Neural cell (in vitro differentiated cells): Measurements from ENCODE around the gene HSD17B4. TPM values are rescaled to one million over a fixed set of nuclear protein-coding genes. Genes with fewer than 3 reads are reported as not detected.
"Not testable (repeated sequence)": the region's sequence is repeated elsewhere in the genome, so short reads cannot be mapped to it uniquely, and the experiment has no call there.

ENCODE experiments used
- H2AFZ ChIP-seq: fragments of 200-600, 300-800 bp; sonication (generic), shearing (Covaris generic); 2 replicates; pipeline ENCODE4 v1.6.0; 2014; ENCODE audit warnings: low read depth, mild to moderate bottlenecking, antibody characterized with exemption, low read length, moderate library complexity
- H3F3A ChIP-seq: fragments of 200-600 bp; shearing (Covaris generic); 2 replicates; pipeline ENCODE4 v1.6.1; 2016; ENCODE audit warnings: mild to moderate bottlenecking, moderate library complexity, mixed read lengths, antibody characterized with exemption, low read length; ENCODE audit not compliant: insufficient read depth, poor library complexity, severe bottlenecking
- H3K27ac ChIP-seq: fragments of 200-600, 300-800 bp; sonication (generic), shearing (Covaris generic); 2 replicates; pipeline ENCODE4 v1.5.1; 2014; ENCODE audit warnings: mild to moderate bottlenecking, low read length, moderate library complexity
- H3K27me3 ChIP-seq: fragments of 300-800, 200-600 bp; sonication (generic), shearing (Covaris generic); 2 replicates; pipeline ENCODE4 v1.6.0; 2014; ENCODE audit warnings: mild to moderate bottlenecking, low read depth, low read length, moderate library complexity; ENCODE audit not compliant: insufficient read depth
- H3K36me3 ChIP-seq: fragments of 300-800, 200-600 bp; sonication (generic), shearing (Covaris generic); 2 replicates; pipeline ENCODE4 v1.5.1; 2014; ENCODE audit warnings: mild to moderate bottlenecking, antibody characterized with exemption, low read length, moderate library complexity; ENCODE audit not compliant: insufficient read depth
- H3K4me2 ChIP-seq: fragments of 300-800, 200-600 bp; sonication (generic), shearing (Covaris generic); 2 replicates; pipeline ENCODE4 v1.6.0; 2014; ENCODE audit warnings: mild to moderate bottlenecking, low read length
- H3K4me3 ChIP-seq: fragments of 300-800, 200-600 bp; sonication (generic), shearing (Covaris generic); 2 replicates; pipeline ENCODE4 v1.5.1; 2014; ENCODE audit warnings: mild to moderate bottlenecking, low read length, moderate library complexity
- H3K79me2 ChIP-seq: fragments of 200-600 bp; shearing (Covaris generic); replicated peaks from 2 replicates; pipeline ENCODE4 v1.6.0; 2014; ENCODE audit warnings: mild to moderate bottlenecking, low read length, moderate library complexity; ENCODE audit not compliant: insufficient read depth
- H3K9ac ChIP-seq: fragments of 300-800, 200-600 bp; sonication (generic), shearing (Covaris generic); 2 replicates; pipeline ENCODE4 v1.6.1; 2016; ENCODE audit warnings: mild to moderate bottlenecking, low read length, mixed read lengths
- H3K9me2 ChIP-seq: fragments of 200-600 bp; shearing (Covaris generic); 2 replicates; pipeline ENCODE4 v1.6.1; 2016; ENCODE audit warnings: mild to moderate bottlenecking, low read length, mixed read lengths; ENCODE audit not compliant: insufficient read depth
- H3K9me3 ChIP-seq: fragments of 200-600, 300-800 bp; sonication (generic), shearing (Covaris generic); 2 replicates; pipeline ENCODE4 v1.6.1; 2016; ENCODE audit warnings: mild to moderate bottlenecking, mixed run types, low read length, moderate library complexity, mixed read lengths
- H4K20me1 ChIP-seq: fragments of 200-600 bp; shearing (Covaris generic); 2 replicates; pipeline ENCODE4 v1.6.1; 2016; ENCODE audit warnings: mild to moderate bottlenecking, mixed run types; ENCODE audit not compliant: insufficient read depth
- CTCF ChIP-seq: fragments of 450-650 bp; IDR thresholded peaks from 2 replicates; pipeline ENCODE4 v1.5.1; 2014; ENCODE audit warnings: antibody characterized with exemption, mild to moderate bottlenecking, moderate library complexity; ENCODE audit not compliant: poor library complexity, severe bottlenecking
- EP300 ChIP-seq: fragments of 450-650 bp; conservative IDR thresholded peaks from 2 replicates; pipeline ENCODE4 v1.6.1; 2014; ENCODE audit warnings: antibody characterized with exemption, mild to moderate bottlenecking, moderate library complexity; ENCODE audit not compliant: poor library complexity, severe bottlenecking
- EZH2 ChIP-seq: fragments of 200-600, 300-800 bp; shearing (Covaris generic), sonication (generic); IDR thresholded peaks from 2 replicates; pipeline ENCODE4 v1.6.1; 2014; ENCODE audit warnings: antibody characterized with exemption, low read length, borderline replicate concordance, mild to moderate bottlenecking; ENCODE audit not compliant: insufficient read depth, poor library complexity, severe bottlenecking
- MXI1 ChIP-seq: fragments of 450-650 bp; conservative IDR thresholded peaks from 2 replicates; pipeline ENCODE4 v1.6.1; 2014; ENCODE audit warnings: antibody characterized with exemption, mild to moderate bottlenecking; ENCODE audit not compliant: poor library complexity, severe bottlenecking
- POLR2AphosphoS5 ChIP-seq: IDR thresholded peaks from 2 replicates; pipeline ENCODE4 v1.6.1; 2012
- RAD21 ChIP-seq: fragments of 450-650 bp; conservative IDR thresholded peaks from 2 replicates; pipeline ENCODE4 v1.6.1; 2014; ENCODE audit warnings: antibody characterized with exemption, mild to moderate bottlenecking, moderate library complexity
- REST ChIP-seq: IDR thresholded peaks from 2 replicates; pipeline ENCODE4 v1.6.1; 2012; ENCODE audit warnings: borderline replicate concordance
- SMC3 ChIP-seq: fragments of 450-650 bp; conservative IDR thresholded peaks from 2 replicates; pipeline ENCODE4 v1.6.1; 2014; ENCODE audit warnings: antibody characterized with exemption, mild to moderate bottlenecking, moderate library complexity; ENCODE audit not compliant: poor library complexity
- TAF1 ChIP-seq: IDR thresholded peaks from 2 replicates; pipeline ENCODE4 v1.6.1; 2012; ENCODE audit warnings: low read depth
- polyA plus RNA-seq: library from polyadenylated mRNA; depleted of rRNA; stranded (reverse); fragments of >200 nt; gene quantifications from 2 replicates; pipeline ENCODE4 v1.2.3, GENCODE V29; 2014

The HSD17B4 gene
- polyA plus RNA-seq, 1 donor from 2014 or later: 244 TPM

GRCh38 chr5:119428574-119428973, 23.7 kb upstream of the HSD17B4 start:
- H3K27me3 ChIP-seq, H3K4me2 ChIP-seq, H3K9ac ChIP-seq: not testable (repeated sequence)

GRCh38 chr5:119432674-119433237, 19.5 kb upstream of the HSD17B4 start:
- H3K9ac ChIP-seq, H3K79me2 ChIP-seq, H3K4me3 ChIP-seq, H3K27me3 ChIP-seq, H4K20me1 ChIP-seq, H3K9me2 ChIP-seq, H3K9me3 ChIP-seq, H2AFZ ChIP-seq, H3K36me3 ChIP-seq, H3F3A ChIP-seq, H3K27ac ChIP-seq, H3K4me2 ChIP-seq: not testable (repeated sequence)

More at GRCh38 chr5:119428574-119428973, 23.7 kb upstream of the HSD17B4 start:
- not testable (repeated sequence) for H3K9me3 ChIP-seq, H2AFZ ChIP-seq, H3K4me3 ChIP-seq, H3F3A ChIP-seq, H4K20me1 ChIP-seq, H3K79me2 ChIP-seq, H3K9me2 ChIP-seq, H3K27ac ChIP-seq, H3K36me3 ChIP-seq

GRCh38 chr5:119435436-119436132, 16.7 kb upstream of the HSD17B4 start:
- Histone ChIP-seq H3K9me2 (no peaks in the 10 kb centered on the region), H4K20me1 (no peaks in the 10 kb centered on the region), H3K9me3 (no peaks in the 10 kb centered on the region), H2AFZ (no peak overlapping the region), H3F3A (no peaks in the 10 kb centered on the region), H3K4me2 (no peak overlapping the region), H3K79me2 (no peaks in the 10 kb centered on the region), H3K4me3 (no peak overlapping the region), H3K27me3 (no peaks in the 10 kb centered on the region), H3K27ac (no peak overlapping the region), H3K9ac (no peak overlapping the region), H3K36me3 (no peaks in the 10 kb centered on the region)
- no peak for TF ChIP-seq EP300
- no peak for TF ChIP-seq REST
- TF ChIP-seq MXI1: no peak
- no peak for TF ChIP-seq CTCF
- TF ChIP-seq POLR2AphosphoS5: no peak
- no peak for TF ChIP-seq EZH2
- TF ChIP-seq SMC3: no peak
- no peak for TF ChIP-seq TAF1
- no peak for TF ChIP-seq RAD21

GRCh38 chr5:119437785-119438586, 14.3 kb upstream of the HSD17B4 start:
- H3K79me2 ChIP-seq, H3K36me3 ChIP-seq, H3K9ac ChIP-seq, H4K20me1 ChIP-seq, H3K4me3 ChIP-seq, H3F3A ChIP-seq, H2AFZ ChIP-seq, H3K4me2 ChIP-seq, H3K9me2 ChIP-seq, H3K9me3 ChIP-seq, H3K27me3 ChIP-seq, H3K27ac ChIP-seq: not testable (repeated sequence)

GRCh38 chr5:119438587-119438917, 13.7 kb upstream of the HSD17B4 start:
- H3K79me2 ChIP-seq, H3K9me2 ChIP-seq, H3K4me3 ChIP-seq, H2AFZ ChIP-seq, H3K9ac ChIP-seq, H3F3A ChIP-seq, H3K27ac ChIP-seq, H3K4me2 ChIP-seq, H3K36me3 ChIP-seq, H3K9me3 ChIP-seq, H3K27me3 ChIP-seq, H4K20me1 ChIP-seq: not testable (repeated sequence)
